Osteoblast (primary cell): ENCODE data around the gene TEX29. TPM values are rescaled to one million over a fixed set of nuclear protein-coding genes. Genes with fewer than 3 reads are reported as not detected.

Source experiments
- DNase-seq: peaks from one replicate; pipeline ENCODE4 v3.0.0; 2011; ENCODE audit warnings: low spot score, mixed read lengths; ENCODE audit not compliant: insufficient read length; ENCODE audit errors: missing footprints
- H2AFZ ChIP-seq: 2 replicates; pipeline ENCODE4 v1.6.0; 2011; ENCODE audit warnings: mild to moderate bottlenecking, low read length
- H3K27ac ChIP-seq: 2 replicates; pipeline ENCODE4 v1.5.1; 2011; ENCODE audit warnings: mild to moderate bottlenecking, low read depth, low read length, moderate library complexity
- H3K27me3 ChIP-seq: 2 replicates; pipeline ENCODE4 v1.6.0; 2012; ENCODE audit warnings: mild to moderate bottlenecking, control low read depth, inconsistent platforms, low read length, moderate library complexity; ENCODE audit not compliant: insufficient read depth
- H3K36me3 ChIP-seq: 2 replicates; pipeline ENCODE4 v1.5.1; 2011; ENCODE audit warnings: mild to moderate bottlenecking, low read length, control low read depth, moderate library complexity; ENCODE audit not compliant: insufficient read depth
- H3K4me1 ChIP-seq: 2 replicates; pipeline ENCODE4 v1.5.1; 2011; ENCODE audit warnings: mild to moderate bottlenecking, low read length, control low read depth, moderate library complexity; ENCODE audit not compliant: insufficient read depth
- H3K4me2 ChIP-seq: 2 replicates; pipeline ENCODE4 v1.6.0; 2011; ENCODE audit warnings: mild to moderate bottlenecking, low read length; ENCODE audit not compliant: insufficient read depth
- H3K4me3 ChIP-seq: fragments of 200-600 bp; sonication (generic); 3 replicates; pipeline ENCODE4 v1.5.1; 2012; ENCODE audit warnings: mild to moderate bottlenecking, low read length, inconsistent platforms; ENCODE audit not compliant: insufficient read depth
- H3K79me2 ChIP-seq: 2 replicates; pipeline ENCODE4 v1.6.0; 2012; ENCODE audit warnings: mild to moderate bottlenecking, low read length, control low read depth, inconsistent platforms; ENCODE audit not compliant: insufficient read depth
- H3K9me3 ChIP-seq: 2 replicates; pipeline ENCODE4 v1.5.1; 2011; ENCODE audit warnings: low read depth, low read length, control low read depth
- H4K20me1 ChIP-seq: 2 replicates; pipeline ENCODE4 v1.6.0; 2012; ENCODE audit warnings: mild to moderate bottlenecking, low read length, control low read depth; ENCODE audit not compliant: insufficient read depth
- total RNA-seq: library from RNA; depleted of rRNA; stranded (reverse); fragments of >200 nt; gene quantifications from 2 replicates; pipeline ENCODE4 v1.2.3, GENCODE V29; 2012
- TF ChIP-seq, protein P1 (sequence below): IDR thresholded peaks from 2 replicates; pipeline ENCODE4 v1.5.1; 2011; ENCODE audit warnings: mild to moderate bottlenecking, low read depth, low read length, moderate library complexity; ENCODE audit errors: extremely low read depth

Gene TEX29
- total RNA-seq, 1 donor, result 0.36 TPM

DNA sequence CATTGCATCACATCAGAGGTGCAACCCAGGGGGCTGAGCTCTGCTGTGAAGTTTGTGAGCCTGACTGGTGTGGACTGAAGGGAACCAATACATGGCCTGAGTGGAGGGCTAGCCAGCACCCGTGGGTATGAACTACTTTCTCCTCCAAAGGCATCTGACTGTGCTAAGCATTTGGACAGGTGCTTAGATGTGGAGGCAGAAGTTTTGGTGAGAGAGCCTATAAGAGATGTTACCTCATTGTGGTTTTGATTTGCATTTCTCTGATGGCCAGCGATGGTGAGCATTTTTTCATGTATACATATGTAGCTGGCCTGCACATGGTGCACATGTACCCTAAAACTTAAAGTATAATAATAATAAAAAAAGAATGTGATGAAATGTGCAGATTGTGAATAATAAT is 46.9 kb downstream of the TEX29 start:
- H3K27ac ChIP-seq, result no peak overlapping the region
- no peaks in the 10 kb centered on the region for H3K4me1 ChIP-seq
- DNase-seq, result no peak
- H3K79me2 ChIP-seq, result no peaks in the 10 kb centered on the region
- no peaks in the 10 kb centered on the region for H3K36me3 ChIP-seq
- no peaks in the 10 kb centered on the region for H4K20me1 ChIP-seq
- no peaks in the 10 kb centered on the region for H3K27me3 ChIP-seq
- no peaks in the 10 kb centered on the region for H3K9me3 ChIP-seq
- no peak overlapping the region for H3K4me3 ChIP-seq
- no peak overlapping the region for H3K4me2 ChIP-seq
- TF ChIP-seq, protein P1, sequence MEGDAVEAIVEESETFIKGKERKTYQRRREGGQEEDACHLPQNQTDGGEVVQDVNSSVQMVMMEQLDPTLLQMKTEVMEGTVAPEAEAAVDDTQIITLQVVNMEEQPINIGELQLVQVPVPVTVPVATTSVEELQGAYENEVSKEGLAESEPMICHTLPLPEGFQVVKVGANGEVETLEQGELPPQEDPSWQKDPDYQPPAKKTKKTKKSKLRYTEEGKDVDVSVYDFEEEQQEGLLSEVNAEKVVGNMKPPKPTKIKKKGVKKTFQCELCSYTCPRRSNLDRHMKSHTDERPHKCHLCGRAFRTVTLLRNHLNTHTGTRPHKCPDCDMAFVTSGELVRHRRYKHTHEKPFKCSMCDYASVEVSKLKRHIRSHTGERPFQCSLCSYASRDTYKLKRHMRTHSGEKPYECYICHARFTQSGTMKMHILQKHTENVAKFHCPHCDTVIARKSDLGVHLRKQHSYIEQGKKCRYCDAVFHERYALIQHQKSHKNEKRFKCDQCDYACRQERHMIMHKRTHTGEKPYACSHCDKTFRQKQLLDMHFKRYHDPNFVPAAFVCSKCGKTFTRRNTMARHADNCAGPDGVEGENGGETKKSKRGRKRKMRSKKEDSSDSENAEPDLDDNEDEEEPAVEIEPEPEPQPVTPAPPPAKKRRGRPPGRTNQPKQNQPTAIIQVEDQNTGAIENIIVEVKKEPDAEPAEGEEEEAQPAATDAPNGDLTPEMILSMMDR, result no peak
- H2AFZ ChIP-seq, result no peak overlapping the region

DNA sequence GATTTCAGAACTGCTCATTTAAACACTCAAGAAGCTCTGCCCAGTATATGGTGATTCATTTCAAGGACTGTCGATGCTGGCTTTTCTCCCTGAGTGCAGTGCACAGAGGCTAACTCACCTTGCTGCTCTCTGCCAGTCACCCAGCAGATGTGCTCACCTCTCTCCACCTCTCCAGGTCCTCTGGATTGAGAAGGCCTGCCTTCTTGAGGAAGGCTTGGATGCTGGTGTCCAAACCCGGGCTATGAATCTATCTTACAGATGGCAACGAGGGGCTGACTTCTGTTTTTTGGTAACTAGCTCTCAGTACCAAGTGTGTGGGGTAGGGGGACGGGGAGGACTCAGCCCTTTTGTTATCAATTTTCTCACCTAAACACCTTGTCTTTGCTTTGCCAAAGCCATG is 47.6 kb downstream of the TEX29 start:
- Histone ChIP-seq H3K79me2 (no peaks in the 10 kb centered on the region), H4K20me1 (no peaks in the 10 kb centered on the region), H3K9me3 (no peaks in the 10 kb centered on the region), H3K4me3 (no peak overlapping the region), H3K27me3 (no peaks in the 10 kb centered on the region), H3K36me3 (no peaks in the 10 kb centered on the region), H3K27ac (no peak overlapping the region), H3K4me2 (no peak overlapping the region), H3K4me1 (no peaks in the 10 kb centered on the region), H2AFZ (no peak overlapping the region)
- TF ChIP-seq, protein P1, result no peak
- DNase-seq, result no peak

DNA sequence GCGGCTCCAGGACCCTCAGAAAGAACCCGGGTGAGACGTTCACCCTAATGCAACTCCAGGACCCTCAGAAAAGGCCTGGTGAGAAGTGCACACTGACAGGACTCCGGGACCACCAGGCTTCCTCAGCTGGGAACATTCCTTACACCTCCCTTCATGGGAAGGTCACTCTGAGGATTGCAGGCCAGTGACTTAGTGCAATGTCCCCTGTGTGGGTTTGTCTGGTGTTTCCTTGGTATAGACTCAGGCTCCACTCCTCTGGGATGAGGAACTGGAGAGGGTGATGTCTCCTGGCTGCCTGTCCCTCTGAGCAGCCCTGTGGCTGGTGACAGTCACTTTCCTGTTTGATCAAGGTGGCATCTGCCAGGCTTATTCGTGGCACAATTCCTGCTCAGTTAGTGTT is 49.7 kb downstream of the TEX29 start:
- H3K4me2 ChIP-seq, result no peak overlapping the region

DNA sequence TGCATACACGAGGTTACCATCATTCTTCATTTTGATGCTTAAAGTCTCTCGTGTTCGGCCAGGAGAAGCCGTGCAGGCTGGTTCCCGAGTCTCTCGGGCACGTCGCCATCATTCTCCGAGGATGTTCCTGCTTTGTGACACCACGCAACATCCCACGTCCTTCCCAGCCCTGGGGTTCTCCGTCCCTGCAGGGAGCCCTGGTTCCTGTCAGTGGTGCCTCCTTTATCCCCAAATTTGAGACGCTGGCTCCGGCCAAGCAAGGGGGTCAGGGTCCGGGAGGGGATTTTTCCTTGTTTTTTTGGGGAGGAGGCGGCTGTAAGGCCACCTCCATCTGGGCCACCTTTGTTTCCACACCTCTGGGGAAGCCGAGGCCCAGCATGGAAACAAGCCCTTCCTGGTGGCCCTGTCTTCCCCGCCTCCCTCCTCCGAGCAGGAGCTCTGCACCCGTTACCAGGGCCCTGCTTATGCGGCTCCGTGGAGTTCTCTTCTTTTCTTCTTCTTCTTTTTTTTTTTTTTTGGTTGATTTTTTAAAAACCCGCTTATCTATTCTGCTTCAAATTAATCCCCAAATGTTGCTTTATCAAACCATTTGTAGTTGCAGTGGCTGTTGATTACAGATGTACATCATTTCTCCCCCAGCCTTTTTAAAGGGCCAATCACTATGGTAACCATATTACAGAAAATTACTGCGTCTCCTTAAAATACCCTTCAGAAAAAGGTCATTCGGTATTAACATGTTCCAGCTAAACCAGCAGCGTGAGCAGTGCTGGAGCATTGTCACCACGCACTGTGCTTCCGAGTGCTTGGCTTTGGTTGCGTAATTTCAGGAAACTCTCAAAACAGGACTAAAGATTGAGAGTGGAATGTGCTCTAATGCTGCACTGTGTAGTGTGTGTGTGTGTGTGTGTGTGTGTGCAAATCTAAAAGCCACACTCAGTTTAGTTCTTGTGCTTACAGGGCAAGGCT is 50.4 kb downstream of the TEX29 start:
- H2AFZ ChIP-seq, result no peak overlapping the region
- no peak overlapping the region for H3K27ac ChIP-seq
- no peak overlapping the region for H3K4me2 ChIP-seq
- H3K27me3 ChIP-seq, result no peaks in the 10 kb centered on the region
- H4K20me1 ChIP-seq, result no peaks in the 10 kb centered on the region
- no peaks in the 10 kb centered on the region for H3K9me3 ChIP-seq
- H3K79me2 ChIP-seq, result no peaks in the 10 kb centered on the region
- no peaks in the 10 kb centered on the region for H3K36me3 ChIP-seq
- DNase-seq, result no peak
- TF ChIP-seq, protein P1, result no peak
- no peak overlapping the region for H3K4me3 ChIP-seq
- no peaks in the 10 kb centered on the region for H3K4me1 ChIP-seq

More for the DNA sequence above, 49.7 kb downstream of the TEX29 start:
- TF ChIP-seq, protein P1, result no peak
- Histone ChIP-seq H2AFZ (no peak overlapping the region), H3K9me3 (no peaks in the 10 kb centered on the region), H3K4me1 (no peaks in the 10 kb centered on the region), H3K36me3 (no peaks in the 10 kb centered on the region), H3K79me2 (no peaks in the 10 kb centered on the region), H3K27ac (no peak overlapping the region), H4K20me1 (no peaks in the 10 kb centered on the region), H3K4me3 (no peak overlapping the region), H3K27me3 (no peaks in the 10 kb centered on the region)
- DNase-seq, result no peak
